Activated CD8-positive, alpha-beta T cell treated with anti-CD3 and anti-CD28 coated beads, Interleukin-2, amount 10 ng/mL, durations not matched to agents 7 days and 5 days (primary cell): ENCODE data around the gene ALG8. TPM values are rescaled to one million over a fixed set of nuclear protein-coding genes. Genes with fewer than 3 reads are reported as not detected.

ENCODE experiments used
- total RNA-seq, 2 experiments: library from RNA; stranded (reverse); gene quantifications; one replicate each; pipeline ENCODE4 v1.2.3, GENCODE V29; 2021

Gene ALG8
- total RNA-seq, 2 experiments from 2014 or later: 49.9 to 51.7 TPM

Other genes with a start within 250 kb of the ALG8 start
- gene INTS4, start 145.0 kb downstream of the ALG8 start, total RNA-seq: 10 to 100 TPM; 45.1 to 51.2 TPM
- gene KCTD14, start 116.3 kb downstream of the ALG8 start, total RNA-seq: under 1 TPM; 0.21 to 0.47 TPM
- gene THRSP, start 75.8 kb downstream of the ALG8 start, total RNA-seq: not detected
- gene NDUFC2, start 59.8 kb downstream of the ALG8 start, total RNA-seq: 100 to 1,000 TPM; 193 TPM
- gene KCTD21, start 49.0 kb upstream of the ALG8 start, total RNA-seq: 1 to 10 TPM; 7.1 to 7.8 TPM
- 10 to 100 TPM; 11.9 to 12.8 TPM for gene USP35, start 49.3 kb upstream of the ALG8 start, total RNA-seq